Smooth muscle cell (in vitro differentiated cells): ENCODE results near the gene PCBP3. TPM values are rescaled to one million over a fixed set of nuclear protein-coding genes. Genes with fewer than 3 reads are reported as not detected.

Experiments used
- DNase-seq: peaks from one replicate; lab custom pipeline; 2025; ENCODE audit not compliant: unreplicated experiment; lab: John Stamatoyannopoulos, UW
- H2AFZ ChIP-seq: fragments of 200-600 bp; sonication (generic); 2 replicates; pipeline ENCODE4 v1.6.0; 2016; ENCODE audit warnings: antibody characterized with exemption, low read depth, mild to moderate bottlenecking
- H3F3A ChIP-seq: fragments of 200-600 bp; sonication (generic); 2 replicates; pipeline ENCODE4 v1.6.0; 2017; ENCODE audit warnings: antibody characterized with exemption, low read depth
- H3K27ac ChIP-seq: fragments of 200-600 bp; sonication (generic); 2 replicates; pipeline ENCODE4 v1.5.1; 2016; ENCODE audit warnings: low read depth, mild to moderate bottlenecking
- H3K27me3 ChIP-seq: fragments of 200-600 bp; sonication (generic); 2 replicates; pipeline ENCODE4 v1.6.1; 2016; ENCODE audit warnings: low read depth, mild to moderate bottlenecking
- H3K36me3 ChIP-seq: fragments of 200-600 bp; sonication (generic); 2 replicates; pipeline ENCODE4 v1.5.1; 2016; ENCODE audit warnings: low read depth
- H3K4me1 ChIP-seq: fragments of 200-600 bp; sonication (generic); 2 replicates; pipeline ENCODE4 v1.5.1; 2016; ENCODE audit warnings: low read depth
- H3K4me2 ChIP-seq: fragments of 200-600 bp; sonication (generic); 2 replicates; pipeline ENCODE4 v1.6.0; 2016; ENCODE audit warnings: mild to moderate bottlenecking
- H3K4me3 ChIP-seq: fragments of 200-600 bp; sonication (generic); 2 replicates; pipeline ENCODE4 v1.5.1; 2016; ENCODE audit warnings: mild to moderate bottlenecking
- H3K79me2 ChIP-seq: fragments of 200-600 bp; sonication (generic); 2 replicates; pipeline ENCODE4 v1.6.0; 2016; ENCODE audit warnings: low read depth, mild to moderate bottlenecking
- H3K9ac ChIP-seq: fragments of 200-600 bp; sonication (generic); 2 replicates; pipeline ENCODE4 v1.6.0; 2016; ENCODE audit warnings: low read depth
- H3K9me3 ChIP-seq: fragments of 200-600 bp; sonication (generic); replicated peaks from 2 replicates; pipeline ENCODE4 v1.5.1; 2016; ENCODE audit warnings: low read depth
- H4K20me1 ChIP-seq: fragments of 200-600 bp; sonication (generic); 2 replicates; pipeline ENCODE4 v1.6.0; 2016; ENCODE audit warnings: low read depth
- WGBS: methylation state at CpG from one replicate; pipeline ENCODE4 v1.1.7; 2016; ENCODE audit warnings: low lambda C conversion rate; 5-methylcytosine and 5-hydroxymethylcytosine counted together
- polyA plus RNA-seq: library from polyadenylated mRNA; unstranded; fragments of >200 nt; fragmentation: Nextera tagmentation; extraction: Ambion mirVana; gene quantifications from 2 replicates; pipeline ENCODE4 v1.2.1, GENCODE V29; 2016
- total RNA-seq: library from RNA; depleted of rRNA; stranded (reverse); fragments of >200 nt; gene quantifications from 2 replicates; pipeline ENCODE4 v1.2.3, GENCODE V29; 2014
- TF ChIP-seq, protein P1 (sequence below): fragments of 200-600 bp; sonication (generic); IDR thresholded peaks from 2 replicates; pipeline ENCODE4 v1.5.1; 2017; ENCODE audit warnings: borderline replicate concordance, mild to moderate bottlenecking, antibody characterized with exemption; ENCODE audit not compliant: insufficient read depth, poor library complexity, severe bottlenecking

PCBP3 gene
- total and polyA plus RNA-seq, 2 experiments from 2014 or later: 8.9 to 23.1 TPM

DNA sequence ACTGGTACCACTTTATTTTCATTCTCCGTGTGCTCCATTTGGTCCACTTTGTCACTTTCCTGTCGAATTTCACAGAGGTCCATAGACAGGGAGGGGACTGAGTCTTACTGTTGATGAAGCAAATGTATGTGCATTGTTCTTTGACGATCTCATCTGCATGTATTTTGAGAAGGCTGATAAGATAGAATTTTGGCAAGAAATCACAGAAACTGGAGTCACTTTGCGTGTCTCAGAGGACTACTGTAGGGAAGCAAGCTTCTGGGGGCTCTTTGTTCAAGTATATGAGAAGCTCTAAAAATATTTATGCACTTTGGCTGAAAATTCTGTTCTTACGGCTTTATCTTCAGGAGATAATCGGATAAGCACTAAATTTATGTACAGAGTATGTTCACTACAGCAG lies 78.1 kb downstream of the PCBP3 start:
- peaks cover 13% of the 10 kb centered on the region for H4K20me1 ChIP-seq
- H3K4me3 ChIP-seq: no peak overlapping the region
- no peak overlapping the region for H3K27ac ChIP-seq
- no peak overlapping the region for H3K9ac ChIP-seq
- no peak overlapping the region for H2AFZ ChIP-seq
- no peaks in the 10 kb centered on the region for H3K79me2 ChIP-seq
- H3K27me3 ChIP-seq: no peaks in the 10 kb centered on the region
- no peaks in the 10 kb centered on the region for H3K36me3 ChIP-seq
- no peaks in the 10 kb centered on the region for H3K9me3 ChIP-seq
- DNase-seq: no peak
- H3F3A ChIP-seq: no peaks in the 10 kb centered on the region
- H3K4me2 ChIP-seq: no peak overlapping the region
- WGBS: 81% methylated on average over 6 of the region's 6 CpGs
- H3K4me1 ChIP-seq: no peaks in the 10 kb centered on the region
- TF ChIP-seq, protein P1, sequence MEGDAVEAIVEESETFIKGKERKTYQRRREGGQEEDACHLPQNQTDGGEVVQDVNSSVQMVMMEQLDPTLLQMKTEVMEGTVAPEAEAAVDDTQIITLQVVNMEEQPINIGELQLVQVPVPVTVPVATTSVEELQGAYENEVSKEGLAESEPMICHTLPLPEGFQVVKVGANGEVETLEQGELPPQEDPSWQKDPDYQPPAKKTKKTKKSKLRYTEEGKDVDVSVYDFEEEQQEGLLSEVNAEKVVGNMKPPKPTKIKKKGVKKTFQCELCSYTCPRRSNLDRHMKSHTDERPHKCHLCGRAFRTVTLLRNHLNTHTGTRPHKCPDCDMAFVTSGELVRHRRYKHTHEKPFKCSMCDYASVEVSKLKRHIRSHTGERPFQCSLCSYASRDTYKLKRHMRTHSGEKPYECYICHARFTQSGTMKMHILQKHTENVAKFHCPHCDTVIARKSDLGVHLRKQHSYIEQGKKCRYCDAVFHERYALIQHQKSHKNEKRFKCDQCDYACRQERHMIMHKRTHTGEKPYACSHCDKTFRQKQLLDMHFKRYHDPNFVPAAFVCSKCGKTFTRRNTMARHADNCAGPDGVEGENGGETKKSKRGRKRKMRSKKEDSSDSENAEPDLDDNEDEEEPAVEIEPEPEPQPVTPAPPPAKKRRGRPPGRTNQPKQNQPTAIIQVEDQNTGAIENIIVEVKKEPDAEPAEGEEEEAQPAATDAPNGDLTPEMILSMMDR: no peak

DNA sequence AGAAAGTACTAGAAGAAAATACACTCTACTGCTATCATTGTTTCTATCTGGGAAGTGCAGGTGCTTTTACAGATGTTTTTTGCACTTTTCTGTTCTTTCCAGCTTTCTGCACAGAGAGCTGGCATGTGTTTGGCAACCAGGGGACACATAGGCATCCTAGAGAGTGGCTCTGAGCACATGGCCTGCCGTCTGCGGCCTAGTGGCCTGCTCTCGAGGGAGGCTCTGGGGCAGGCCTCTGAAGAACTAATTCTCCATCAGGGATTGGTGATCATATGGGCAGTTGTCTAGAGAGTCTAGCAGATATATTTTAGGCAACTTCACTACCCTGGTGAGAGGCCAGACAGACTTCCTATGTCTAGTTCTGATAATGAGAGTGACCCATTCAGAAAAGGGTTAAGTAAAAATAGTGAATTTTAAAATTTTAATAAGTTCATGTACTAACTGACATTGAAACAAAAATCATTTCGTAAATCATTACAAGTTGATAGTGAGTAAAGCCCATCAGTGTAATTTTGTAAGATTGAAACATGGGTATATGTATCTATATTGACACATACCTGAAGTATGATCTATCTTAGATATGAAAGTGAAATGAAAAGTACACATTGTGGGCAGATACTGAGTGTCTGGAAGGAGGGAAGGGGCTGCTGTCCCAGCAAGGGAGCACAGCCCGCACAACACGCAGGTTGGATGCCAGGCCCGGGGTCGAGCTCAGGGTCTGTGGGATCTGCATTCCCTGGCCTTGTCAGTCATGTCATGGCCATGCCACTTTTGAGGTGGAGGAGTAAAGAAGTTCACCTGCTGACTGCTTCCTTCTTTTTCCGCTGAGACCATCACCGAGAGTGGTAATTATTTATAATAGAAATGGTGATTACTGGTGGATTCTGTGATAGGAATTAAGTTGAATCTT lies 79.8 kb downstream of the PCBP3 start:
- TF ChIP-seq, protein P1: no peak
- no peaks in the 10 kb centered on the region for H3K4me1 ChIP-seq
- H4K20me1 ChIP-seq: peaks cover 19% of the 10 kb centered on the region
- H2AFZ ChIP-seq: no peak overlapping the region
- no peak for DNase-seq
- H3K79me2 ChIP-seq: no peaks in the 10 kb centered on the region
- H3K36me3 ChIP-seq: no peaks in the 10 kb centered on the region
- H3K27ac ChIP-seq: no peak overlapping the region
- no peak overlapping the region for H3K4me3 ChIP-seq
- H3K9ac ChIP-seq: no peak overlapping the region
- WGBS: 94% methylated on average over 10 of the region's 10 CpGs
- no peak overlapping the region for H3K4me2 ChIP-seq
- no peaks in the 10 kb centered on the region for H3K27me3 ChIP-seq
- H3F3A ChIP-seq: no peaks in the 10 kb centered on the region
- H3K9me3 ChIP-seq: no peaks in the 10 kb centered on the region

DNA sequence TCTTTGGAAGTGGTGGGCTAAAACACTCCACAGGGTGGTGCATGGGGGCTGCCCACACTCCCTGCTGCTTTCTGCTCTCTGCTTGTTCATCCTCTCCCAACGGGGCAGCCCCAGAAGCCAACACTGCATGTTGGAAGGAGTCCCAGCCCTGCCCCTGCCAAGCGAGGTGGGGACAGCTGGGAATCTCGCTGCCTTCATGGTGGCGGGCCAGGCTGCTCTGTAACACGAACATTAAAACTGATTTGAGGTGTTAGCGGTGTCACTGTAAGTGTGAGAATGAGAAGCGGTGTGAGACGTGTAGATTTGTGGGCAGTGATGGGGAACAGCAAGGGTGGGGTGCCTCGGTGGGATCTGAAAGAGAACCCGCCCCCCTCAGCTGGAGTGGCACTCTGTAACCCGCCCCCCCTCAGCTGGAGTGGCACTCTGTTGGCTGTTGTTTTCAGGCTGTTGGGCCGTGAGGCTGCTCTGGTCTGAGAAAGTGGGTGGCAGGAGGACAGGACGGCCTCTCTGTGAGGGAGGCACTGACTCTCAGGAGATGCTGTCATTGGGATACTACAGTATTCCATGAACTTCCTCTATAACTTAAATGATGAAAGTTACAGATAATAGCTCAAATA lies 80.9 kb downstream of the PCBP3 start:
- Histone ChIP-seq H2AFZ (no peak overlapping the region), H3K4me3 (no peak overlapping the region), H3F3A (no peaks in the 10 kb centered on the region), H3K4me1 (no peaks in the 10 kb centered on the region), H3K27ac (no peak overlapping the region), H4K20me1 (peaks cover 19% of the 10 kb centered on the region), H3K79me2 (no peaks in the 10 kb centered on the region), H3K36me3 (no peaks in the 10 kb centered on the region), H3K27me3 (no peaks in the 10 kb centered on the region), H3K9ac (no peak overlapping the region), H3K4me2 (no peak overlapping the region), H3K9me3 (no peaks in the 10 kb centered on the region)
- TF ChIP-seq, protein P1: no peak
- DNase-seq: no peak
- WGBS: 87% methylated on average over 13 of the region's 13 CpGs
